Activated T-helper 2 cell treated with anti-CD3 and anti-CD28 coated beads, Interferon-gamma antibody, Interleukin-2, Interleukin-4, amounts not matched to agents 10 μg/mL and 5 μg/mL and 100 μg/mL, durations not matched to agents 14 hours and 24 hours and 36 hours (primary cell): ENCODE results near the gene FBXO34. TPM values are rescaled to one million over a fixed set of nuclear protein-coding genes. Genes with fewer than 3 reads are reported as not detected.
A peak's percentile ranks its signal among the peaks of the same experiment; 100 is the strongest.
"Not testable (repeated sequence)": the region's sequence is repeated elsewhere in the genome, so short reads cannot be mapped to it uniquely, and the experiment has no call there.

Experiments used
- DNase-seq: peaks from one replicate; pipeline ENCODE4 v3.0.0; 2021; ENCODE audit warnings: low spot score
- H3K27ac Mint-ChIP-seq: one replicate; pipeline ENCODE4 v1.8.0; 2021; ENCODE audit warnings: mixed read lengths
- H3K27me3 Mint-ChIP-seq: one replicate; pipeline ENCODE4 v1.8.0; 2021; ENCODE audit warnings: low read depth, mixed read lengths
- H3K36me3 Mint-ChIP-seq: one replicate; pipeline ENCODE4 v1.8.0; 2021; ENCODE audit warnings: low read depth, mixed read lengths
- H3K4me1 Mint-ChIP-seq: one replicate; pipeline ENCODE4 v1.8.0; 2021; ENCODE audit warnings: low read depth, mixed read lengths
- H3K4me3 Mint-ChIP-seq: one replicate; pipeline ENCODE4 v1.8.0; 2021; ENCODE audit warnings: low read depth, mild to moderate bottlenecking, moderate library complexity, mixed read lengths
- H3K9me3 Mint-ChIP-seq: one replicate; pipeline ENCODE4 v1.8.0; 2021; ENCODE audit warnings: mixed read lengths
- intact Hi-C: fragments of 100-400 bp; cut with micrococcal nuclease; formaldehyde crosslinking; loops from one replicate; pipeline ENCODE4 v1.15.1; 2023
- total RNA-seq: library from RNA; stranded (reverse); gene quantifications from 2 replicates; pipeline ENCODE4 v1.2.3, GENCODE V29; 2022

Gene FBXO34
- total RNA-seq, 1 donor from 2014 or later: 19.7 TPM

DNA sequence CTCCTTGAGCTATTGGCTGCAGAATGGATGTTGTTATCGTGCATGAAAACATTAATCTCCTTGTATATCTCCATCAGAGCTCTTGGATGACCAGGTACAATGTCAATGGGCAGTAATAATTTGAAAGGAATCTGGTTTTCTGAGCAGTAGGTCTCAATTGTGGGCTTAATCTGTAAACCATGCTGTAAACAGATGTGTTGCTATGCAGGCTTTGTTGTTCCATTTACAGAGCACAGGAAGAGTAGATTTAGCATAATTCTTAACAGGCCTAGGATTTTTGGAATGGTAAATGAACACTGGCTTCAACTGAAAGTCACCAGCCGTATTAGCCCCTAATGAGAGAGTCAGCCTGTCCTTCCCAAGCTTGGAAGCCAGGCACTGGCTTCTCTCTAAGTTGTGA lies 90.0 kb downstream of the FBXO34 start:
- Mint-ChIP-seq H3K9me3 (no peaks in the 10 kb centered on the region), H3K36me3 (peaks cover 37% of the 10 kb centered on the region), H3K27me3 (no peaks in the 10 kb centered on the region), H3K27ac (no peak overlapping the region), H3K4me3 (no peak overlapping the region), H3K4me1 (peaks cover 17% of the 10 kb centered on the region)
- intact Hi-C loops: no loop called here
- DNase-seq: no peak

DNA sequence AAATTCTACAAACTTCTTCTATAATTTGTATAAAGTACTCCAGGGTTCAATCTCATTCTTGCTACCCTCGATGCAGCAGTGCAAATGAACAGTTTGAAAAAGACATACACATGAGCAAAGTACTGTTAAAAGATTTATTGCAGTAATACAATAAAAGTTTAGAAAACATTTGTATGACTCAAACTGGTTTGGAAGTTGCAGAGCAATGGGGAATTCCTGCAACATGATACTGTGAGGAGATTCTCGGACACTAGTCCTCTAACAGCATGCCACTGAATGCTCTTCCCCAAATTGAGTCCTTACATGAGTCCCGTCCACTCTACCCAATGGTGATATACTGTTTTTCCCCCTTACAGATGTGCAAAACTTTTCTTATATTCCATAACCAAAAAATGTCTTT lies 95.0 kb downstream of the FBXO34 start:
- no peak overlapping the region for H3K27ac Mint-ChIP-seq
- no peaks in the 10 kb centered on the region for H3K9me3 Mint-ChIP-seq
- intact Hi-C loops: no loop called here
- peaks cover 8% of the 10 kb centered on the region for H3K4me1 Mint-ChIP-seq
- peaks cover 54% of the 10 kb centered on the region for H3K36me3 Mint-ChIP-seq
- no peak overlapping the region for H3K4me3 Mint-ChIP-seq
- no peaks in the 10 kb centered on the region for H3K27me3 Mint-ChIP-seq
- DNase-seq: no peak

DNA sequence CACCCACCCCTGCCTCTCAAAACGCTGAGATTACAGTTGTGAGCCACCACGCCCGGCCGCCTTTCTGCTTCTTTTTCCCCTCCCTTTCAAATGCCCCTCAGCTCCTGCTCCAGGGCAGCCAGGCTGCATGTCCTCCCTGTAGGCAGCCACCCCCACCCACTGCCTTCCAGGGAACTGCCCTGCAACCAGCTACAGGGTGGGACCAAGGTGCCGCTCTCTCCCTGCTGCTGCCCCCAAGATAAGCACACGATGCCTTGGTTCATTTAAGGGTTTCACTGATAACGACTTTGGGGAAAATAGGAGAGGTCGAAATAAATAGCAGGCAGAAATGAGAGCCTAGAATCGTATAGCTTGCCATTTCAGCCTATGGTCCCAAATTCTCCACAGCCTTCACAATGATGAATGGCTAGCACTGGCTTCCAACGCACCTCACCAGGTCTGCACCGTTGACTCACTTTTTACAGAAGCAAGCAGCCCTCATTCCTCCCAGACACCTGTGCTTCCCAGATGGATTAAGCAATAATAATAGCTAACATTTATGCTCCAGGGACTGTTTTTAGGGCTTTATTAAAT lies 99.7 kb downstream of the FBXO34 start:
- intact Hi-C loops: loop anchor here (5.0 kb wide), 2 partner anchors 41 to 159 kb away; partner anchors contain the start of gene ATG14
- peak overlapping the region; percentile 28 for H3K27ac Mint-ChIP-seq
- H3K36me3 Mint-ChIP-seq: peaks cover 46% of the 10 kb centered on the region
- no peak overlapping the region for H3K4me3 Mint-ChIP-seq
- H3K4me1 Mint-ChIP-seq: peaks cover 25% of the 10 kb centered on the region
- DNase-seq: no peak
- H3K9me3 Mint-ChIP-seq: no peaks in the 10 kb centered on the region
- H3K27me3 Mint-ChIP-seq: no peaks in the 10 kb centered on the region

DNA sequence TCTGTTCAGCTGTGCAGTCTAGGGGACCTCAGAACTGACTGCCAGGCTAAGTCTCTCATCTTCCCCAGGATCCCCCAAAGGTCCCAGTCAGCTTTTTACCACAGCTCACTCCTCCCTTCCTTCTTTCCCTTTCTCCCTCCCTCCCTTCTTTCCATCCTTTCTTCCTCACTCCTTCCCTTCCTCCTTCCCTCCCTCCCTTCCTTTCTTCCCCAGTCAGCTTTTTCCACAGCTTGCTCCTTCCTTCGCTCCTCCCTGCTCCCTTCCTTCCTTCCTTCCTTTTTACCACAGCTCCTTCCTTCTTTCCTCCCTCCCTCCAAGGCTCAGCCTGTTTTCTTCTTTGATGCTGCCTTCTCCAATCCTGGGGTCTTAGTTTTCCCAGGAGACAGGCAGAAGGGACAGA lies 101.2 kb downstream of the FBXO34 start:
- Mint-ChIP-seq H3K27ac (peak overlapping the region; percentile 13), H3K4me3 (no peak overlapping the region), H3K9me3 (no peaks in the 10 kb centered on the region), H3K27me3 (no peaks in the 10 kb centered on the region), H3K36me3 (peaks cover 50% of the 10 kb centered on the region), H3K4me1 (peaks cover 25% of the 10 kb centered on the region)
- intact Hi-C loops: loop anchor here (5.0 kb wide), 2 partner anchors 40 to 160 kb away; partner anchors contain the start of gene ATG14
- no peak for DNase-seq

DNA sequence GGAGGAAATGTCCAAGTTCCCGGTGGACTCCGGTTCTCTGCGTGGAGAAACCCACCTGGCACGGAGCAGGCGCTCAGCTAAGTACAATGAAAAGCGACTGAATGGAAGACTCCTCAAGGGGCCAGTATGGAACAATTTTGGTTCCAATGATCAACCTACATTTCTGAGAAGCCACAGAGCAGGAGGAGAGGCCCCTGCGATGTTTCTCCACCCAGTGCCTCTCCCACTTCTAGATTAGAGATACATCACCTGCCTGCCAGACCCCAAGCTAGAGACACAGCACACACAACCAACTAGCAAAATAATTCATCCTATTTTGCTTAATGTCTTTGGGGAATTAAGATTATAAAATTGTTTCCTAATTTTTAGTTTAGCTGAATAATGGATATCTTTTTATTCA lies 101.6 kb downstream of the FBXO34 start:
- peak overlapping the region; percentile 13 for H3K27ac Mint-ChIP-seq
- peaks cover 25% of the 10 kb centered on the region for H3K4me1 Mint-ChIP-seq
- no peak for DNase-seq
- H3K9me3 Mint-ChIP-seq: no peaks in the 10 kb centered on the region
- H3K27me3 Mint-ChIP-seq: no peaks in the 10 kb centered on the region
- intact Hi-C loops: loop anchor here (5.0 kb wide), 2 partner anchors 39 to 161 kb away; partner anchors contain the start of gene ATG14
- no peak overlapping the region for H3K4me3 Mint-ChIP-seq
- peaks cover 49% of the 10 kb centered on the region for H3K36me3 Mint-ChIP-seq

DNA sequence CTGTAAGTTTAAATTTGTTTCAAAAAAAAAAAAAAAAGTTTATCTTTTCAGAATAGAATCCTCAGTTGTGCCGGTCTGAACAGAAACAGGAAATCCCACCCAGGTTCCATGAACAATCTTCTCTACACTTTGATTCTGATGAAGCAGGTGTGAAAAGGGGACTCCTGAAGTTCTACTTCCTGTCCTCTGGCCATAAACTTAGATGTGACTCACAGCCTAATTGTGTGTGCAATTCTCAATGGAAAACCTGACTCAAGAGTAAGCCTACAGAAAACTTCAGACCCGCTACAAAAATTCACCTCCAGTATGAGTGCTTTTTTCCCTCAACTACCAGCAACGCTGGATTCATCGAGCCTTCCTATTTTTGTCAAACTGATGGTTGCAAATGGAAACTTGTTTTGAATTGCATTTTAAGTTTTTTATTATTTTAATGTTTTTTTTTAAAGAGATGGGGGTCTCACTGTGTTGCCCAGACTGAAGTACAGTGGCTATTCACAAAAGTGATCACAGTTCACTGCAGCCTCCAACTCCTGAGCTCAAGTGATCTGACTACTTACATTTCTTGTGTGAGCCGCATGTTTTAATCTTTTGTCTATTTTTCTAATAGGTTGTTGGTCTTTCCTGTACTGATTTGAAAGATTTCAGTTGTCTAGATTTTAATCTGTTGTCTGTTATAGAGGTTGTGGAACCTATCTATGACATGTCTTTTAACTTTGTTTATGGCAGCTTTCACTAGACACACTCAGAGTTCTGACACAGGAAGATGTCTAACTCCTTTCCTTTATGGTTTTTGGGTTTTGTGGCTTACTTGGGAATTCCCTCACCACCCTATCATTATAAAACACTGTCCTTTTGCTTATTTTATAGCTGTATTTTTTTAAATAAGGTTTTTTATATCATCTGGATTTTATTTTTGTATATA lies 102.8 kb downstream of the FBXO34 start:
- peaks cover 50% of the 10 kb centered on the region for H3K36me3 Mint-ChIP-seq
- DNase-seq: peak; percentile 22
- H3K27ac Mint-ChIP-seq: peak overlapping the region; percentile 95
- H3K9me3 Mint-ChIP-seq: no peaks in the 10 kb centered on the region
- intact Hi-C loops: loop anchor here (1.0 to 5.0 kb wide), 7 partner anchors 12 to 162 kb away; partner anchors contain the start of genes ATG14 and FBXO34
- H3K4me3 Mint-ChIP-seq: peak overlapping the region; percentile 44
- H3K27me3 Mint-ChIP-seq: no peaks in the 10 kb centered on the region
- H3K4me1 Mint-ChIP-seq: peaks cover 25% of the 10 kb centered on the region

DNA sequence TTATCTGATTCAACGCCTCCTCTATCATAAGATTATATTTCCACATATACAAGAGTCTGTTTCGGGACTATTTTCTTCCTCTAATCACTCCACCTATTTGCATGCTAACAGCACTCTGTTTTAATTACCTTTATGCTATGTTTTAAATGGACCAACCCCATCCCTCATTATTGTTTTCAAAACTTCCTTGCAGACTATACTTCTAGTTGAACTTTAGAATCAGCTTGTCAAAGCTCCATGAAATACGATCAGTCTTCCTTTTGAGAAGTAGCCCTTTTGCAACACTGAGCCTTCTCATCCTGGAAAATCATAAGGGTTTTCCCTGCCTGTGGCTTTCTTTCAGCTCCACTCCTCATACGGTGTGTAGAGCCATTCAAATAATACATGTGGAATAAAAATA lies 103.5 kb downstream of the FBXO34 start:
- DNase-seq: no peak
- Mint-ChIP-seq H3K4me1 (peaks cover 25% of the 10 kb centered on the region), H3K4me3 (peak overlapping the region; percentile 43), H3K27me3 (no peaks in the 10 kb centered on the region), H3K9me3 (no peaks in the 10 kb centered on the region), H3K36me3 (peaks cover 43% of the 10 kb centered on the region), H3K27ac (peak overlapping the region; percentile 95)
- intact Hi-C loops: loop anchor here (1.0 to 5.0 kb wide), 7 partner anchors 12 to 162 kb away; partner anchors contain the start of genes ATG14 and FBXO34

DNA sequence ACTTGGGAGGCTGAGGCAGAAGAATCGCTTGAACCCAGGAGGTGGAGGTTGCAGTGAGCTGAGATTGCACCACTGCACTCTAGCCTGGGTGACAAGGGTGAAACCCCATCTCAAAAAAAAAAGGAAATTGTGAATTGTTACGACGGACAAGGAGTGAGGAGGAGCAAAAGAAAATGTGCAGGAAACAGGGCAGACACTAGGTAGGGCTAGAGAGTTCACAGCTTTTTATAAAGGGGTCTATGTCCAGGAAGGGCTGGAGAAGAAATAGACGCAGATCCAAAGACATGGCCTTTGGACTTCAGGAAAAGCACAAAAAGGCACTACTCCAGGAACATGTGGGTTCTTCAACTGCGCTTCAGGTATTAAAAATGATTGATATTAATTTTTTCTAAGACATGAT lies 106.0 kb downstream of the FBXO34 start:
- Mint-ChIP-seq H3K4me3 (no peak overlapping the region), H3K27ac (no peak overlapping the region), H3K27me3 (no peaks in the 10 kb centered on the region), H3K9me3 (no peaks in the 10 kb centered on the region), H3K4me1 (peaks cover 26% of the 10 kb centered on the region), H3K36me3 (peaks cover 51% of the 10 kb centered on the region)
- no peak for DNase-seq
- intact Hi-C loops: no loop called here

DNA sequence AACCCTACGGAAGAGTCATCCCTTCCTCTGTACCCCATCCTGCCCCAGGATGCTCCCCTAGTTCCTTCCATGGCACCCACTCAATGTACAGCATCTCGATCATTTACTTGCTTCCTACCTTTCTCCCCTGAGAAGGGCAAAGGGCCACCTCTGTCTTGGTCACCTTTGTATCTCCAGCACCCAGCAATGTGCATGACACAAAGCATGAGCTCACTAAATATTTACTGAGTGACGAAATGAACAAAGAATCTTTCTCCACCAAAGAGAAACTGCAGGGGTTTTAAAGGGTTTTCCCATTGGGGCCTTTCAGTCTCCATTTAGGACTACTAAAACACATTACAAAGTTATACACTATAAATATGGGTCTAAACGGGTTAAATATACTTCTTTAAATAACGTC lies 109.8 kb downstream of the FBXO34 start:
- Mint-ChIP-seq H3K9me3 (no peaks in the 10 kb centered on the region), H3K4me1 (peaks cover 20% of the 10 kb centered on the region), H3K27me3 (no peaks in the 10 kb centered on the region), H3K36me3 (peaks cover 55% of the 10 kb centered on the region), H3K4me3 (no peak overlapping the region), H3K27ac (no peak overlapping the region)
- no peak for DNase-seq
- intact Hi-C loops: no loop called here

DNA sequence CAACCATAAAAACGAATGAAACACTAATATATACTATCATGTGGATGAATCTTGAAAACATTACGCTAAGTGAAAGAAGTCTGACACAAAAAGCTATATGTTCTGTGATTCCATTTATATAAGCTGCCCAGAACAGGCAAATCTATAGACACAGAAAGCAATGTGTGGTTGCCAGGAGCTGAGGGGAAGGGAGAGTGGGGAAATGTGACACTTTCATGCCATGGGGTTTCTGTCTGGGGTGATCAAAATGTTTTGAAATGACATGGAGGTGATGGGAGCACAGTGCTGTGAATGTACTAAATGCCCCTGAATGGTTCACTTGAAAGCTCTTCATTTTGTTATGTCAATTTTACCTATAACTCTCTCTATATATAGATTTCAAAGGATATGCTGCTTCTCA lies 110.3 kb downstream of the FBXO34 start:
- intact Hi-C loops: no loop called here
- Mint-ChIP-seq H3K36me3 (peaks cover 50% of the 10 kb centered on the region), H3K4me1 (peaks cover 25% of the 10 kb centered on the region), H3K27ac (no peak overlapping the region), H3K9me3 (no peaks in the 10 kb centered on the region), H3K27me3 (no peaks in the 10 kb centered on the region), H3K4me3 (no peak overlapping the region)
- no peak for DNase-seq

DNA sequence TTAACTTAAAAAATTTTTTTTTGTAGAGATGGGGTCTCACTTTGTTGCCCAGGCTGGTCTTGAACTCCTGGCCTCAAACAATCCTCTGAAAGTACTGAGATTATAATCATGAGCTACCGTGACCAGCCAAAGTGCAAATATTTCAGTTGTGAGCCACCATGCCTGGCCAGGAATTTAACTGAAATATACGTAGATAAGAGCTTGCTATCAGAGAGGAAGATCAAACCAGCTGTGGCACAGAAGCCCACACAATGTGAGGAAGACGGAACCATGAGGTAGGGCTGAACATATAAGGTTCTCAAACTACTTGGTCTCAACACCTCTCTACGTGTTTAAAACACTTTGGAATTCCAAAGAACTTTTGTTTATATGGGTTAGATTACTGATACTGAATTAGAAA lies 111.3 kb downstream of the FBXO34 start:
- Mint-ChIP-seq H3K4me3 (no peak overlapping the region), H3K4me1 (peaks cover 33% of the 10 kb centered on the region), H3K9me3 (no peaks in the 10 kb centered on the region), H3K27ac (no peak overlapping the region), H3K27me3 (no peaks in the 10 kb centered on the region), H3K36me3 (peaks cover 48% of the 10 kb centered on the region)
- no peak for DNase-seq
- intact Hi-C loops: no loop called here

DNA sequence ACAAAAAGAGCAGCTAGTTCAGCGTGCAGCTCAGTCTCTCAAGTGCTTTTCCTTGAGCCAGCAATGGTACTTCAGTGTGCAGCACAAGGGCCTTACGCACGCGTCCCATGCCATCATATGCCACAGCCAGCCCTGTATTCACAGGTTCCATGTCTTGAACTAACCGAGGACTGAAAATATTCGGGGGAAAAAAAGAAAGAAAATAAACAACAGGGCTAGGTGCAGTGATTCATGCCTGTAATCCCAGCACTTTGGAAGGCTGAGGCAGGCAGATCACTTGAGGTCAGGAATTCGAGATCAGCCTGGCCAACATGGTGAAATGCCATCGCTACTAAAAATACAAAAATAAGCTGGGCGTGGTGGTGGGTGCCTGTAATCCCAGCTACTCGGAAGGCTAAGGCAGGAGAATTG lies 111.8 kb downstream of the FBXO34 start:
- H3K9me3 Mint-ChIP-seq, H3K27ac Mint-ChIP-seq, intact Hi-C loops, H3K27me3 Mint-ChIP-seq, H3K4me3 Mint-ChIP-seq, DNase-seq: not testable (repeated sequence)
- Mint-ChIP-seq H3K4me1 (peaks cover 35% of the 10 kb centered on the region), H3K36me3 (peaks cover 46% of the 10 kb centered on the region)
